ENCODE results near the gene NCBP1. TPM values are rescaled to one million over a fixed set of nuclear protein-coding genes. Genes with fewer than 3 reads are reported as not detected.

The NCBP1 gene
- total RNA-seq, 4 donors from 2014 or later = 16.1 to 234 (median 24.1) TPM

DNA sequence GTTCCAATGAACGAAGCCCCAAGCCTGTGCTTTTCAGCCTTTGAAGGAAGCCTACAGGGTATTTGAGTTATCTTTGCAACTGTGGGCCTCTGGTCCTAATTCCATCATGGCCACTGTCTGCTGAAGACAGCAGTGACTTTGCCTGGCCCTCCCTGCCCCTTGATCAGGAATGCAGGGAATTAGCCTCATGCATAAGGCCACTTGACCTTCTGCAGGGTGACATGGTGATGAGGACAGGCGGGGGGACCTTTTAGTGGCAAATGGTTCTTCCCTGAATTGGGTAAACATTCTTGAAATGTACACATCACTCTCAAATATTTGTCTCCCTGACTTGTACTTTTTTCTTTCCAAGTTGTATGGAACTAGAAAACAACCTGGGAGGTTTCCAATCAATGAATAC, 88.7 kb downstream of the NCBP1 start:
- 56 to 100% methylated on average over 1 to 2 of the region's 2 CpGs for WGBS, 2 donors (ENCODE audit: low coverage in 1 of 2)
- Histone ChIP-seq H3K4me1 (no peaks in the 10 kb centered on the region), H3K27ac (no peak overlapping the region), H3K4me3 (no peak overlapping the region), H3K36me3 (no peaks in the 10 kb centered on the region), H3K9me3 (peaks cover 0 to 6% (median 0%) of the 10 kb centered on the region in 3 donors), H3K27me3 (peaks cover 4% of the 10 kb centered on the region)
- no peak for ATAC-seq
- TF ChIP-seq POLR2A (IDR thresholded peaks at IDR 0.05) = no peak
- no peak for TF ChIP-seq EP300 (IDR thresholded peaks at IDR 0.05)
- TF ChIP-seq, protein P1, sequence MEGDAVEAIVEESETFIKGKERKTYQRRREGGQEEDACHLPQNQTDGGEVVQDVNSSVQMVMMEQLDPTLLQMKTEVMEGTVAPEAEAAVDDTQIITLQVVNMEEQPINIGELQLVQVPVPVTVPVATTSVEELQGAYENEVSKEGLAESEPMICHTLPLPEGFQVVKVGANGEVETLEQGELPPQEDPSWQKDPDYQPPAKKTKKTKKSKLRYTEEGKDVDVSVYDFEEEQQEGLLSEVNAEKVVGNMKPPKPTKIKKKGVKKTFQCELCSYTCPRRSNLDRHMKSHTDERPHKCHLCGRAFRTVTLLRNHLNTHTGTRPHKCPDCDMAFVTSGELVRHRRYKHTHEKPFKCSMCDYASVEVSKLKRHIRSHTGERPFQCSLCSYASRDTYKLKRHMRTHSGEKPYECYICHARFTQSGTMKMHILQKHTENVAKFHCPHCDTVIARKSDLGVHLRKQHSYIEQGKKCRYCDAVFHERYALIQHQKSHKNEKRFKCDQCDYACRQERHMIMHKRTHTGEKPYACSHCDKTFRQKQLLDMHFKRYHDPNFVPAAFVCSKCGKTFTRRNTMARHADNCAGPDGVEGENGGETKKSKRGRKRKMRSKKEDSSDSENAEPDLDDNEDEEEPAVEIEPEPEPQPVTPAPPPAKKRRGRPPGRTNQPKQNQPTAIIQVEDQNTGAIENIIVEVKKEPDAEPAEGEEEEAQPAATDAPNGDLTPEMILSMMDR (IDR thresholded peaks at IDR 0.05) = no peak
- TF ChIP-seq POLR2AphosphoS5 (IDR thresholded peaks at IDR 0.05) = no peak

Other genes starting within 250 kb of the NCBP1 start
- gene TDRD7, start 221.7 kb upstream of the NCBP1 start, total RNA-seq = 10 to 100 TPM; 10.1 to 21.4 (median 18.6) TPM
- gene TMOD1, start 132.2 kb upstream of the NCBP1 start, total RNA-seq = 10 to 100 TPM; 38.6 to 99.6 (median 76.7) TPM
- gene TSTD2, start 453 bp upstream of the NCBP1 start, total RNA-seq = 10 to 100 TPM; 20.0 to 33.8 (median 30.8) TPM
- 10 to 100 TPM; 24.2 to 27.6 (median 25.8) TPM for gene XPA, start 63.5 kb downstream of the NCBP1 start, total RNA-seq
- gene FOXE1, start 219.4 kb downstream of the NCBP1 start, total RNA-seq = under 1 TPM in 2 of 4 donors, not detected in 2; 0.08 to 0.79 TPM